Choroid plexus epithelial cell (primary cell): ENCODE results near the gene MED9.
A peak's percentile ranks its signal among the peaks of the same experiment; 100 is the strongest.

Experiments
- DNase-seq: peaks from one replicate; pipeline ENCODE4 v3.0.0-alpha.2; 2010; ENCODE audit warnings: low read depth
- H3K4me3 ChIP-seq: 2 replicates; pipeline ENCODE4 v1.5.1; 2011; ENCODE audit warnings: low read depth, mild to moderate bottlenecking, control low read depth, low read length, moderate library complexity
- TF ChIP-seq, protein P1 (sequence below): conservative IDR thresholded peaks from 2 replicates; pipeline ENCODE4 v1.5.1; 2011; ENCODE audit warnings: low read depth, mild to moderate bottlenecking, control low read depth, inconsistent platforms, low read length, moderate library complexity

The MED9 gene

DNA sequence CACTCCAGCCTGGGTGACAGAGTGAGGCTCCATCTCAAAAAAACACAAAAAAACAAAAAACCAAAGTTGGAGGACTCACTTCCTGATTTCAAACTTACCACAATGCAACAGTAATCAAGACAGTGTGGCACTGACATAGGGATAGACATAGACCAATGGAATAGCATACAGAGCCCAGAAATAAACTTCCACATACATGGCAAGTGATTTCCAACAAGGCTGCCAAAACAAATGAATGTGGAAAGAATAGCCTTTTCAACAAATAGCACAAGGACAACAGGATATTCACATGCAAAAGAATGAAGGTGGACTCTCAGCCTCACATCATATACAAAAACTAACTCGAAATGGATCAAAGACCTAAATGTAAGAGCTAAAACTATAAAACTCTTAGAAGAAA, 56.2 kb downstream of the MED9 start:
- TF ChIP-seq, protein P1, sequence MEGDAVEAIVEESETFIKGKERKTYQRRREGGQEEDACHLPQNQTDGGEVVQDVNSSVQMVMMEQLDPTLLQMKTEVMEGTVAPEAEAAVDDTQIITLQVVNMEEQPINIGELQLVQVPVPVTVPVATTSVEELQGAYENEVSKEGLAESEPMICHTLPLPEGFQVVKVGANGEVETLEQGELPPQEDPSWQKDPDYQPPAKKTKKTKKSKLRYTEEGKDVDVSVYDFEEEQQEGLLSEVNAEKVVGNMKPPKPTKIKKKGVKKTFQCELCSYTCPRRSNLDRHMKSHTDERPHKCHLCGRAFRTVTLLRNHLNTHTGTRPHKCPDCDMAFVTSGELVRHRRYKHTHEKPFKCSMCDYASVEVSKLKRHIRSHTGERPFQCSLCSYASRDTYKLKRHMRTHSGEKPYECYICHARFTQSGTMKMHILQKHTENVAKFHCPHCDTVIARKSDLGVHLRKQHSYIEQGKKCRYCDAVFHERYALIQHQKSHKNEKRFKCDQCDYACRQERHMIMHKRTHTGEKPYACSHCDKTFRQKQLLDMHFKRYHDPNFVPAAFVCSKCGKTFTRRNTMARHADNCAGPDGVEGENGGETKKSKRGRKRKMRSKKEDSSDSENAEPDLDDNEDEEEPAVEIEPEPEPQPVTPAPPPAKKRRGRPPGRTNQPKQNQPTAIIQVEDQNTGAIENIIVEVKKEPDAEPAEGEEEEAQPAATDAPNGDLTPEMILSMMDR: no peak
- no peak overlapping the region for H3K4me3 ChIP-seq
- no peak for DNase-seq

DNA sequence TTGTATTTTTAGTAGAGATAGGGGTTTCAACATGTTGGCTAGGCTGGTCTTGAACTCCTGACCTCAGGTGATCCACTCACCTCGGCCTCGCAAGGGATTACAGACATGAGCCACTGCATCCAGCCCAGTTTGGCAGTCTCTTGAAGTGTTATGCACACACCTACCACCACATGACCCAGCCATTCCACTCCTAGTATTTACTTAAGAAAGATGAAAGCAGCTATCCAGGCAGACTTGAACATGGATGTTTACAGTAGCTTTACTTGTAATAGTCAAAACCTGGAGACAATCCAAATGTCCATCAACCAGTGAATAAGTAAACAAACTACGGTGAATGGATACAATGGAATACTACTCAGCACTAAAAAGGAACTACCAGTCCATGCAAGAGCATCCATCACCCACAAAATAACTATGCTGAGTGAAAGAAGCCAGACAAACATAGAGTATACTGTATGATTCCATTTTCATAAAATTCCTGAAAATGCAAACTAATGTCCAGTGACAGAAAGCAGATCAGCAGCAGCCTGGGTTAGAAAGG, 57.2 kb downstream of the MED9 start:
- no peak overlapping the region for H3K4me3 ChIP-seq
- TF ChIP-seq, protein P1: no peak
- DNase-seq: no peak

DNA sequence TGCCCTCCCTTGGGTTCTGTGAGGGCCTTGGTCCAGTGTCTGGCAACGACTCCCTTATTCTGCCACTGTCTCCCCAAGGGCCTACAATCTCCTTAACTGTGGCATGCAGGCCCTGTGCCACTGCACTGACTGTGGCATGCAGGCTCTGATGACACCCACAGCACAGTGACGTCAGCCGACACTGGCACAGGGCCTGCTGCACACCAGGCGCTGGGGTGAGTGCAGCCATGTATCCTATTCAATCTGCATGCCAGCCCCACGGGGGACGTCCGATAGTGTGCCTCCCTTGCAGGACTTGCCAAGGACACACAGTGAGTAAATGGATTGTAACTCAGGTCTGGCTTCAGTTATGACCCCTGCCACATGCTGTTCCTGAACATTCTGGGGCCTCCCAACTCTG, 59.2 kb downstream of the MED9 start:
- TF ChIP-seq, protein P1: no peak
- DNase-seq: no peak
- no peak overlapping the region for H3K4me3 ChIP-seq

DNA sequence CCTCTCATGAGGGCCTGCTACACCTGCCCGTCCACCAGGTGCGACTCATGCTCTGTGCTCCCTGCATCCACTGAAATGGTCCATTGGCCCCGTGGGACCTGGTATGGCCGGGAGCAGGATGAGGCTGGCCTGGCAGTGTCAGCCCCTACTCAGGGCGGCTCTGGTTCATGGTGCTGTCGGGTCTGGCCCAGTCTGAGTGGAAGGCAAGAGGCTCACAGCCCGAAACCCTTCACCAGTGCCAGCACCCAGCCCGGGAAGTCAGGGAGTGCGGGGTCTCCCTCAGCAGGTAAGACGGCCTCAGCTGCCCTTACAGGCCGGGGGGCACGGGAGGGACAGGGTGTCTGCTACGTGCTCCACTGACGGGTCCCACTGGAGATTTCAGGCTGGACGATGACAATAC, 59.9 kb downstream of the MED9 start:
- no peak overlapping the region for H3K4me3 ChIP-seq
- TF ChIP-seq, protein P1: no peak
- DNase-seq: no peak

DNA sequence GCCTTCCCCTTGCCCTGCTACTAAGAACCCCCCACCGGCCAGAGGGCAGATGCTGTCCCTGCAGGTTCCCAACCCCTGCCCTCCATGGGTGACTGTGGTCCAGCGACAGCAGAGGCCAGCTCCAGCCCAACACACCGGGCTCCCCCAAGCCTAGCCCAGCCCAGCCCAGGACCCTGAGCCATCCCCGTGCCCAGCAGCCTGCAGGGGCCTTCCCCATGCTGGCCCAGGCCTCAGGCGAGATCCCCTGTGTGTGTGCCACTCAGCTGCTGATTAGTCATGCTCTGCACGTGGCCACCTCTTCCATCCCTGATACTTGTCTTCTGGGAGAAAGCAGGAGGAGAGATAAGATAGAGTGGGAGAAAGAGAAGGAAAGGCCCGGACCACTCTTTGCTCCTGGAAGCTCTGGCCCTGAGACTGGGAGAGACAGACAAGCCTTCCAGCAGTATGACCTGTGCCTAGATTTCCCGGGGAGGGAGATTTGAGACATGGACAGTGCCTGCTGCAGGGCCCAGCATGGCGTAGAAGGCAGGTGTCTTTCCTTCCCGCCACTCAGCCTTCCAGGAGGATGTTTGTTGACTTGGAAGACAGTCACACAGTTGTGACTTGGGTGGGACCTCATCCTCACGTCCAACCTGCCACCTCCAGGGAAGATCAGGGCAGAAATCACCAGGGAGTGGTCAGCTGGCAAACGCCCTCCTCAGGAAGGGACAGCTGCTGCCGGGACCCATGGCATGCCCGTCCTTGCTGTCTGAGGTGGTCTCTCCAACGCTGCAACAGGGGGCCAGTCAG, 60.7 kb downstream of the MED9 start:
- TF ChIP-seq, protein P1: no peak
- DNase-seq: no peak

DNA sequence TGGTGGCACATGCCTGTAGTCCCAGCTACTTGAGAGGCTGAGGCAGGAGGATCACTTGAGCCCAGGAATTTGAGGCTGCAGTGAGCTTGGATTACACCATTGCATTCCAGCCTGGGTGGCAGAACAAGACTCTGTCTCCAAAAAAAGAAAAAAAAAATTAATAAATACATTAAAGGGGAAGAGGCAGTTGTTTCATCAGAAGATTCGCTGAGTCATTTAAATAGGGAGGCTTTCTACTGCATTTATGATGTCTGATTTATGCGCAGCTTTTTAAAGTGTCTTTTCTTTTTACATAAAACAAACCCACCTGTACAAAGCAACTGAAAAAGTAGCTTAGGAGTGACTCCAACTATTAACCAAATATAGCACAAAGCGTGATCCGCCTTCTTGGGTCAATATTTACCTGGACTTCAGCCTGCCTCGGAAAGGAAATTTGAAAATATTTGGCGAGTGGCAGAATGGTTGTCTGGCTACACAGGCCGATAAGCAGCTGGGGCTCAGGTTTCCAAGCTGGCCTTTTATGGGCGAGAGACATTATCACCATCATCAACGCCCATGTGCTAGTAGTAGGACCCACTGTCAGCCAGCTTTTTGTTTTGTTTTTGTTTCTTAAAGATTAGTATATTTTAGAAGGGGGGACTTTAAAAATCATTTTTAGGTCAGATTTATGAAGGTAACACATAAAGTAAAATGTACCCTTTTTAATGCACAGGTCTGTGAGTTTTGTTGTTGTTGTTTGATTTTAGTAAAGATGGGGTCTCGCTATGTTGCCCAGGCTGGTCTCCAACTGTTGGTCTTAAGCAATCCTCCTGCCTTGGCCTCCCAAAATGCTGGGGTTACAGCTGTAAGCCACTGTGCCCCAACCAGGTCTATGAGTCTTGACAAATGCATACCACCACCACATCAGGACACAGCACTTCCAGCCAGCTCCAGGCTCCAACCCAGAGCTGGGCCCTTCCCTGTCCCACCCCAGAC, 61.9 kb downstream of the MED9 start:
- TF ChIP-seq, protein P1: no peak
- peak; percentile 10 for DNase-seq
- no peak overlapping the region for H3K4me3 ChIP-seq

More for the DNA sequence above, 60.7 kb downstream of the MED9 start:
- H3K4me3 ChIP-seq: no peak overlapping the region
